Measurements from ENCODE around the gene PDE6H. TPM values are rescaled to one million over a fixed set of nuclear protein-coding genes. Genes with fewer than 3 reads are reported as not detected.

Gene PDE6H
- total RNA-seq, 3 donors from 2014 or later = 0.55 TPM; not detected in 2

DNA sequence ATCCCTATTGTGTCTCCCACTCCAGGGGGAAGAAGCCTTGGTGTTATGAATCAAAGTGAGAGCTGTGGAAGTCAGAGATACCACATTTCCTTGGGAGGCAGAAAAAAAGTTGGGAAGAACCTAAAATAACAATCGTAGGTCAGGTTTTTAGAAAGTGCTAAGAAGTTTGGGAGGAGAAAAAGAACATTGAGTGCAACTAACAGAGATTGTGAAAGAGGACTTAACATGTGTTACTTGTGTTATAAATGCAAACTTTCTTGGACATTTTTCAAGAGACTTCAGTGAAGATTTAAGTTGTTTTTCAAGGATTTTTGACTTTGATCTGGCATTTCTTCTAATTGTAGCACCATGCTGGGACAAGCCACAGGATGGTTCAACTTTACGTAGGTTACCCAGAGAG lies 26.7 kb upstream of the PDE6H start:
- DNase-seq (no peak), ATAC-seq (no peak)
- H3K4me3 ChIP-seq = no peak overlapping the region
- TF ChIP-seq, protein P1, sequence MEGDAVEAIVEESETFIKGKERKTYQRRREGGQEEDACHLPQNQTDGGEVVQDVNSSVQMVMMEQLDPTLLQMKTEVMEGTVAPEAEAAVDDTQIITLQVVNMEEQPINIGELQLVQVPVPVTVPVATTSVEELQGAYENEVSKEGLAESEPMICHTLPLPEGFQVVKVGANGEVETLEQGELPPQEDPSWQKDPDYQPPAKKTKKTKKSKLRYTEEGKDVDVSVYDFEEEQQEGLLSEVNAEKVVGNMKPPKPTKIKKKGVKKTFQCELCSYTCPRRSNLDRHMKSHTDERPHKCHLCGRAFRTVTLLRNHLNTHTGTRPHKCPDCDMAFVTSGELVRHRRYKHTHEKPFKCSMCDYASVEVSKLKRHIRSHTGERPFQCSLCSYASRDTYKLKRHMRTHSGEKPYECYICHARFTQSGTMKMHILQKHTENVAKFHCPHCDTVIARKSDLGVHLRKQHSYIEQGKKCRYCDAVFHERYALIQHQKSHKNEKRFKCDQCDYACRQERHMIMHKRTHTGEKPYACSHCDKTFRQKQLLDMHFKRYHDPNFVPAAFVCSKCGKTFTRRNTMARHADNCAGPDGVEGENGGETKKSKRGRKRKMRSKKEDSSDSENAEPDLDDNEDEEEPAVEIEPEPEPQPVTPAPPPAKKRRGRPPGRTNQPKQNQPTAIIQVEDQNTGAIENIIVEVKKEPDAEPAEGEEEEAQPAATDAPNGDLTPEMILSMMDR (IDR thresholded peaks at IDR 0.05) = no peak
- no peaks in the 10 kb centered on the region for H3K9me3 ChIP-seq
- intact Hi-C loops (cut with DNase I, micrococcal nuclease) = no loop called here
- peaks cover 11% of the 10 kb centered on the region for H3K4me1 ChIP-seq (ENCODE audit: low read depth)
- no peaks in the 10 kb centered on the region for H3K36me3 ChIP-seq (ENCODE audit: low read depth)

DNA sequence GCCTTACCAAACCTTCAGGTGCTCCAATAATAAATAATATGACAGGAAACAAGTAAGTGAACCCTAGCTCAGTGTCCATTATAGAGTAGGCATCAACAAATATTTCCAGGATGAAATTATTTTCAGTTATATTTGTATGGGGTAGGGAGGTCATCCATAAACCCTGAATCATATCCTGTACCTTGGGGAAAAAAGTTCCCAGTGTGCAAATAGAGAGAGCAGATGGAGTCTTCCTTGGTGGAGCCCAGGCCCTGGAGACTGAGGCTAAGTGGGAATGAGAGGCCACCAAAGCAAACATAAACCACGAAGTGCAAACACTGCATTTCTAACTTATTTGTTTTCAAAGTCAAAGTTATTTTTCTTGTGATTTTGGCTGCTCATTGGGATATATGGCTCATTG lies 26.0 kb upstream of the PDE6H start:
- DNase-seq = no peak
- intact Hi-C loops (cut with DNase I, micrococcal nuclease) = no loop called here
- Histone ChIP-seq H3K9me3 (no peaks in the 10 kb centered on the region), H3K4me1 (ENCODE audit: low read depth) (peaks cover 15% of the 10 kb centered on the region), H3K36me3 (ENCODE audit: low read depth) (no peaks in the 10 kb centered on the region), H3K4me3 (no peak overlapping the region)
- TF ChIP-seq, protein P1 (IDR thresholded peaks at IDR 0.05) = no peak
- peak; percentile 29 for ATAC-seq

DNA sequence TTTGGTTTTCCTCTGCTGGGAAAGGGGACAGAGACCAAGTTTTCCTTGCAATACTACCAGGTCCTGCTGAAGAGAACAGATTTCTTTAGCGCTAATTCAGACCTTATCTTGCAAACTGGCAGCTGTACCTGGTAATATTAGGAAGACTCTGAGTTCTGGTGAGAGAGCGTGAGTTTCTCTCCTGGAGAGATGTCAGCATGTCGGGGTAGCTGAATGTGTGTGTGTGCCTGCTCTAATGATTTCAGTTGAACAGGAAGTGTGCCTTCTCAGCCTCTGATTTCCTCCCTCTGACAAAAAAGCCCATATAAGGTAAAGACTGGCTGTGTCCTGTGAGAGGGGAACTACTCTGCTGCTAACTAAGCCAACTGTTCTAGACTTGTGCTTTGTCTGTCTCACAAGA lies 24.2 kb upstream of the PDE6H start:
- ATAC-seq = peak; percentile 84
- Histone ChIP-seq H3K4me1 (ENCODE audit: low read depth) (peaks cover 15% of the 10 kb centered on the region), H3K4me3 (no peak overlapping the region), H3K9me3 (no peaks in the 10 kb centered on the region), H3K36me3 (ENCODE audit: low read depth) (no peaks in the 10 kb centered on the region)
- peak in 1 of 3 donors; percentile 54 for DNase-seq
- intact Hi-C loops (cut with DNase I, micrococcal nuclease) = no loop called here
- TF ChIP-seq, protein P1 (IDR thresholded peaks at IDR 0.05) = no peak

DNA sequence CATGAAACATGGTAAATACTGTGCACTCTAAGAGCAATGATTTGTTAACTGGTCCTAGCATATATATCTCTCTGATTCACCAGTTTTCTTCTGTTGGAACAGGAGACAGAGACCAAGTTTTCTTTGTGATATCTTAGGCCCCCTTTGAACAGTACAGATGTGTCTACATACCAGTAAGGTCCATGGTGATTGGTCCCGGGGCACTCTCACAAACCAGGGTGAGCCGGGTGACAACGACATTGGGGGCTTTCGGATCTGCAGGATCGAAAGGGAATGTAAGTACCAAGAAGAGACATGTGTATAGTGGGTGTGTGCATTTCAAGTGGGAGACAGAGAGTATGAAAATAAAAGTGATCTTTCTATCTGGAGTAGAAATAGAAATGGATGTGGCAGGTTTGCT lies 23.2 kb upstream of the PDE6H start:
- H3K4me1 ChIP-seq (ENCODE audit: low read depth) = peaks cover 15% of the 10 kb centered on the region
- H3K9me3 ChIP-seq = no peaks in the 10 kb centered on the region
- H3K4me3 ChIP-seq = no peak overlapping the region
- intact Hi-C loops (cut with DNase I, micrococcal nuclease) = no loop called here
- TF ChIP-seq, protein P1 (IDR thresholded peaks at IDR 0.05) = no peak
- DNase-seq (peak in 1 of 3 donors; percentile 34), ATAC-seq (no peak)
- no peaks in the 10 kb centered on the region for H3K36me3 ChIP-seq (ENCODE audit: low read depth)

DNA sequence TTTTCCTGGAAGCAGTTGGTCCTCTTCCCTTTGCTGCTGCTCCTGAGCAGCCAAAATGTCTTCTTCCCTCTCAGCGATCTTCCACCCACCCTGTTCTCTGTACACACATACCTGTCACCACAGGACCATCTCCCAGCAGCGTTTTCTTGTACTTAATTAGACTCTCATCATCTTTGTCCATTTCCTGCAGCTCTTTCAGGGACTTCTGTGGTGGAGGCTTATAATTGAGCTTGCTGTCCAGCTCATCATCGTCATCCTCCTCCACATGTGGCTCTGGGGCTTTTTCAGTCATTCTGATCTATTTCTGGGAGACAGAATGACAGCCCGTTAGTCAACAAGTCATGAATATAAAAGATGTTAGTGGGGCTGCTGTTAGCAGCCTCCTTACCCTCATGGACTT lies 22.4 kb upstream of the PDE6H start:
- Histone ChIP-seq H3K9me3 (no peaks in the 10 kb centered on the region), H3K36me3 (ENCODE audit: low read depth) (no peaks in the 10 kb centered on the region), H3K4me3 (no peak overlapping the region), H3K4me1 (ENCODE audit: low read depth) (peaks cover 15% of the 10 kb centered on the region)
- ATAC-seq = no peak
- TF ChIP-seq, protein P1 (IDR thresholded peaks at IDR 0.05) = no peak
- intact Hi-C loops (cut with DNase I, micrococcal nuclease) = no loop called here
- no peak for DNase-seq
